Neural progenitor cell (in vitro differentiated cells): ENCODE data around the gene IFNAR2. TPM values are rescaled to one million over a fixed set of nuclear protein-coding genes. Genes with fewer than 3 reads are reported as not detected.

Source experiments
- DNase-seq: peaks from one replicate; pipeline ENCODE4 v3.0.0-alpha.2; 2016; ENCODE audit warnings: low spot score
- H2AFZ ChIP-seq: fragments of 200-600 bp; sonication (generic); replicated peaks from 2 replicates; pipeline ENCODE4 v1.6.1; 2016; ENCODE audit warnings: antibody characterized with exemption
- H3F3A ChIP-seq: fragments of 200-600 bp; sonication (generic); 2 replicates; pipeline ENCODE4 v1.6.1; 2016; ENCODE audit warnings: antibody characterized with exemption, low read depth
- H3K27ac ChIP-seq: fragments of 200-600 bp; sonication (generic); 2 replicates; pipeline ENCODE4 v1.5.1; 2016; ENCODE audit warnings: mild to moderate bottlenecking
- H3K27me3 ChIP-seq: fragments of 200-600 bp; sonication (generic); 2 replicates; pipeline ENCODE4 v1.6.1; 2016; ENCODE audit warnings: mild to moderate bottlenecking, moderate library complexity
- H3K36me3 ChIP-seq: fragments of 200-600 bp; sonication (generic); 2 replicates; pipeline ENCODE4 v1.5.1; 2016
- H3K4me1 ChIP-seq: fragments of 200-600 bp; sonication (generic); 2 replicates; pipeline ENCODE4 v1.6.1; 2016; ENCODE audit warnings: mixed run types
- H3K4me2 ChIP-seq: fragments of 200-600 bp; sonication (generic); 2 replicates; pipeline ENCODE4 v1.6.1; 2016
- H3K4me3 ChIP-seq: fragments of 200-600 bp; sonication (generic); 2 replicates; pipeline ENCODE4 v1.5.1; 2016
- H3K79me2 ChIP-seq: fragments of 200-600 bp; sonication (generic); 2 replicates; pipeline ENCODE4 v1.6.1; 2016; ENCODE audit warnings: low read depth
- H3K9ac ChIP-seq: fragments of 200-600 bp; sonication (generic); 2 replicates; pipeline ENCODE4 v1.6.1; 2016
- H3K9me3 ChIP-seq: fragments of 200-600 bp; sonication (generic); 2 replicates; pipeline ENCODE4 v1.5.1; 2016; ENCODE audit warnings: low read depth
- H4K20me1 ChIP-seq: fragments of 200-600 bp; sonication (generic); 2 replicates; pipeline ENCODE4 v1.6.1; 2016; ENCODE audit warnings: low read depth
- H3K27ac Mint-ChIP-seq: 3 replicates; pipeline ENCODE4 v1.8.0; 2021; ENCODE audit warnings: mixed read lengths
- H3K27me3 Mint-ChIP-seq: 2 replicates; pipeline ENCODE4 v1.8.0; 2022; ENCODE audit warnings: low read depth, mild to moderate bottlenecking, inconsistent platforms, moderate library complexity, mixed read lengths; ENCODE audit not compliant: insufficient read depth
- H3K36me3 Mint-ChIP-seq: 3 replicates; pipeline ENCODE4 v1.8.0; 2021; ENCODE audit warnings: mixed read lengths
- H3K4me1 Mint-ChIP-seq: 3 replicates; pipeline ENCODE4 v1.8.0; 2021; ENCODE audit warnings: mixed read lengths
- H3K4me3 Mint-ChIP-seq: 3 replicates; pipeline ENCODE4 v1.8.0; 2021; ENCODE audit warnings: mild to moderate bottlenecking, moderate library complexity, mixed read lengths
- H3K9me3 Mint-ChIP-seq: 3 replicates; pipeline ENCODE4 v1.8.0; 2020; ENCODE audit warnings: mixed read lengths
- EZH2 ChIP-seq: fragments of 200-600 bp; sonication (generic); IDR thresholded peaks from 2 replicates; pipeline ENCODE4 v1.6.1; 2017; ENCODE audit warnings: antibody characterized with exemption, mild to moderate bottlenecking, moderate library complexity
- EZH2phosphoT487 ChIP-seq: fragments of 200-600 bp; sonication (generic); IDR thresholded peaks from 2 replicates; pipeline ENCODE4 v1.6.1; 2017; ENCODE audit warnings: antibody characterized with exemption
- total RNA-seq: library from RNA; depleted of rRNA; stranded (reverse); fragments of >200 nt; gene quantifications from 2 replicates; pipeline ENCODE4 v1.2.3, GENCODE V29; 2015; ENCODE audit warnings: low replicate concordance
- TF ChIP-seq, protein P1 (sequence below): fragments of 200-600 bp; sonication (generic); IDR thresholded peaks from 2 replicates; pipeline ENCODE4 v1.5.1; 2017; ENCODE audit warnings: antibody characterized with exemption, mild to moderate bottlenecking

Gene IFNAR2
- total RNA-seq, 1 donor from 2014 or later: 15.8 TPM

DNA sequence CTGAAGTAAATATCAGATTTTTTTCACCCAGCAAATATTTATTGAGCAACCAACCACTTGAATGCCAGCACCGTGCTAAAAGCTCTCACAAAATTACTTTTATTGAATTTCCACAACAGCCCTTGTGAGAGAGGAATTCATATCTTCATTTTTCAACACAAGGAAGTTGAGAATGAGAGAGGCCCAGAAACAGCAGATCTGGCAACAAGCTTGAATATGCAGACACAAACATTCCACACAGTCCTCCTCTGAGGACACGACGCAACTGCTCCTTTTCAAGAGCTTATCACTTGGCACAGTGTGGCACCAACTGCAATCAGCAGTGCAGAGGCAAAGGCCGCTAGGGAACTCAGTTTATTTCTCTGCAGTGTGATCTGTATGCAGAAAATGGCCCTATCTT is 32.2 kb upstream of the IFNAR2 start:
- H3K4me3 ChIP-seq: no peak overlapping the region
- no peaks in the 10 kb centered on the region for H3K36me3 Mint-ChIP-seq
- H2AFZ ChIP-seq: no peak overlapping the region
- peaks cover 21% of the 10 kb centered on the region for H3K27me3 ChIP-seq
- no peaks in the 10 kb centered on the region for H3K9me3 Mint-ChIP-seq
- peaks cover 10% of the 10 kb centered on the region for H3K4me1 Mint-ChIP-seq
- no peak overlapping the region for H3K4me2 ChIP-seq
- H3K36me3 ChIP-seq: no peaks in the 10 kb centered on the region
- peaks cover 22% of the 10 kb centered on the region for H3K27me3 Mint-ChIP-seq
- TF ChIP-seq, protein P1, sequence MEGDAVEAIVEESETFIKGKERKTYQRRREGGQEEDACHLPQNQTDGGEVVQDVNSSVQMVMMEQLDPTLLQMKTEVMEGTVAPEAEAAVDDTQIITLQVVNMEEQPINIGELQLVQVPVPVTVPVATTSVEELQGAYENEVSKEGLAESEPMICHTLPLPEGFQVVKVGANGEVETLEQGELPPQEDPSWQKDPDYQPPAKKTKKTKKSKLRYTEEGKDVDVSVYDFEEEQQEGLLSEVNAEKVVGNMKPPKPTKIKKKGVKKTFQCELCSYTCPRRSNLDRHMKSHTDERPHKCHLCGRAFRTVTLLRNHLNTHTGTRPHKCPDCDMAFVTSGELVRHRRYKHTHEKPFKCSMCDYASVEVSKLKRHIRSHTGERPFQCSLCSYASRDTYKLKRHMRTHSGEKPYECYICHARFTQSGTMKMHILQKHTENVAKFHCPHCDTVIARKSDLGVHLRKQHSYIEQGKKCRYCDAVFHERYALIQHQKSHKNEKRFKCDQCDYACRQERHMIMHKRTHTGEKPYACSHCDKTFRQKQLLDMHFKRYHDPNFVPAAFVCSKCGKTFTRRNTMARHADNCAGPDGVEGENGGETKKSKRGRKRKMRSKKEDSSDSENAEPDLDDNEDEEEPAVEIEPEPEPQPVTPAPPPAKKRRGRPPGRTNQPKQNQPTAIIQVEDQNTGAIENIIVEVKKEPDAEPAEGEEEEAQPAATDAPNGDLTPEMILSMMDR: no peak
- TF ChIP-seq EZH2 (no peak), EZH2phosphoT487 (no peak)
- no peaks in the 10 kb centered on the region for H3K9me3 ChIP-seq
- no peaks in the 10 kb centered on the region for H3K79me2 ChIP-seq
- H3K27ac ChIP-seq: no peak overlapping the region
- no peak overlapping the region for H3K4me3 Mint-ChIP-seq
- H3F3A ChIP-seq: no peaks in the 10 kb centered on the region
- DNase-seq: no peak
- no peaks in the 10 kb centered on the region for H4K20me1 ChIP-seq
- no peak overlapping the region for H3K9ac ChIP-seq
- no peak overlapping the region for H3K27ac Mint-ChIP-seq
- no peaks in the 10 kb centered on the region for H3K4me1 ChIP-seq

DNA sequence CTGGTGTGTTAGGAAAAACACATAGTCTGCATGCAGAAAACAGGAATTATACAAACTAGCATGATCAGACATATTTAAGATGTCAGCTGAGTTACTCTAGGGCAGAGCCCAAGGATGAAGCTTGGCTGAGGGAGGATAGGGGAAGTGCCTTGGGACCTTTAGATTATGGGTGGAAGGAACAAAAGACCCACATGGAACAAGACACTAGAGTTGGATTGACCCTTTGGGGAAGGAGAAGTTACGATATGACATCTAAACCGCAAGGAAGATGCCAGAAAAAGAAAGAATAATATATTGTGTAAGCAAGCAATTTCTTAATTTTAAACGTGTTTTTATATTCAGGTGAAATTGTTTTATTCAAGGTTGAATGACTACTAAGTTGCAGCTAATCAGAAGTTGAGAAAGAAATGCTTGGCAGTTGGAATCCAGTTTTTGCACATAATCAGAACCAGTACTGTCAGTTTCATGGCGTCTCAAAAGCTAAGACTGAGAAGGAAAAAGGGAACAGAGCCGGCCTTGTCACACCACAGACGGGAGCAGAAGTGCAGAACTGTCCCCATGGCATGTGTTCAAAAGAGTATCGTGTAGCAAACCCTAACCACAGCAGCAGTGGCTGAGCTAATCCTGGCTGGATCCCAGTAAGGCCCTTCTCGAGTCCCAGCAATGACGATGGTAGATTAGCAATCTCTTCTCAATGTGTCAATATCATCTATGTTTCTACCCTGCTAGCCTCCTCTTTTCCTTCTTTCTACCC is 31.2 kb upstream of the IFNAR2 start:
- no peaks in the 10 kb centered on the region for H3K9me3 ChIP-seq
- no peaks in the 10 kb centered on the region for H3K36me3 ChIP-seq
- no peaks in the 10 kb centered on the region for H3K36me3 Mint-ChIP-seq
- no peaks in the 10 kb centered on the region for H3K4me1 ChIP-seq
- peaks cover 22% of the 10 kb centered on the region for H3K27me3 Mint-ChIP-seq
- H3K4me2 ChIP-seq: no peak overlapping the region
- H4K20me1 ChIP-seq: no peaks in the 10 kb centered on the region
- peaks cover 21% of the 10 kb centered on the region for H3K27me3 ChIP-seq
- peaks cover 10% of the 10 kb centered on the region for H3K4me1 Mint-ChIP-seq
- H3K27ac ChIP-seq: no peak overlapping the region
- H3K9me3 Mint-ChIP-seq: no peaks in the 10 kb centered on the region
- TF ChIP-seq, protein P1: no peak
- TF ChIP-seq EZH2phosphoT487 (no peak), EZH2 (no peak)
- no peak overlapping the region for H3K4me3 Mint-ChIP-seq
- DNase-seq: no peak
- no peak overlapping the region for H3K9ac ChIP-seq
- no peaks in the 10 kb centered on the region for H3F3A ChIP-seq
- H3K79me2 ChIP-seq: no peaks in the 10 kb centered on the region
- H3K4me3 ChIP-seq: no peak overlapping the region
- H2AFZ ChIP-seq: no peak overlapping the region
- no peak overlapping the region for H3K27ac Mint-ChIP-seq

DNA sequence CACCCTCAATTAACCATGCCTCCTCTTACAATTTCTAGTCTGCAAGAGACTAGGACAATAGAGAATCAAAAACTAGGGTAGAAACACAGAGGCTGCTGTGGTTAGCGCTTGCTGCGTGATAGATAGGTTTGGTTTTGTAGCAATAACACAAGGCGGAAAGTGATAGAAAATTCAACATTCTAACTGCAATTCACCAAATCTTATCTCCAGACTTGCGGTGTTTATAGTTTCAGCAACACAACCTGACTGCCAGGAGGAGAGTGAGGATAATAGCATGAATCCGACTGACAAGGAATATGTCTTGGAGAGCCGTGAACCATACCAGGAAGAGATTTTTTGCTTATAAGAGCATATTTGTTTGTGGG is 30.7 kb upstream of the IFNAR2 start:
- H3K36me3 ChIP-seq: no peaks in the 10 kb centered on the region

More for the DNA sequence above, 30.7 kb upstream of the IFNAR2 start:
- Mint-ChIP-seq H3K27me3 (peaks cover 20% of the 10 kb centered on the region), H3K4me3 (no peak overlapping the region), H3K27ac (no peak overlapping the region), H3K4me1 (peaks cover 10% of the 10 kb centered on the region), H3K9me3 (no peaks in the 10 kb centered on the region), H3K36me3 (no peaks in the 10 kb centered on the region)
- Histone ChIP-seq H4K20me1 (no peaks in the 10 kb centered on the region), H3K4me2 (no peak overlapping the region), H3K4me3 (no peak overlapping the region), H2AFZ (no peak overlapping the region), H3F3A (no peaks in the 10 kb centered on the region), H3K27me3 (peaks cover 21% of the 10 kb centered on the region), H3K79me2 (no peaks in the 10 kb centered on the region), H3K9ac (no peak overlapping the region), H3K27ac (no peak overlapping the region), H3K4me1 (no peaks in the 10 kb centered on the region), H3K9me3 (no peaks in the 10 kb centered on the region)
- no peak for DNase-seq
- no peak for TF ChIP-seq EZH2phosphoT487
- TF ChIP-seq, protein P1: no peak
- no peak for TF ChIP-seq EZH2
